ENCODE measurements around the gene ATP2C2. TPM values are rescaled to one million over a fixed set of nuclear protein-coding genes. Genes with fewer than 3 reads are reported as not detected.
"Not testable (repeated sequence)": the region's sequence is repeated elsewhere in the genome, so short reads cannot be mapped to it uniquely, and the experiment has no call there.

ATP2C2 gene
- total RNA-seq, 1 donor from 2014 or later = not detected

DNA sequence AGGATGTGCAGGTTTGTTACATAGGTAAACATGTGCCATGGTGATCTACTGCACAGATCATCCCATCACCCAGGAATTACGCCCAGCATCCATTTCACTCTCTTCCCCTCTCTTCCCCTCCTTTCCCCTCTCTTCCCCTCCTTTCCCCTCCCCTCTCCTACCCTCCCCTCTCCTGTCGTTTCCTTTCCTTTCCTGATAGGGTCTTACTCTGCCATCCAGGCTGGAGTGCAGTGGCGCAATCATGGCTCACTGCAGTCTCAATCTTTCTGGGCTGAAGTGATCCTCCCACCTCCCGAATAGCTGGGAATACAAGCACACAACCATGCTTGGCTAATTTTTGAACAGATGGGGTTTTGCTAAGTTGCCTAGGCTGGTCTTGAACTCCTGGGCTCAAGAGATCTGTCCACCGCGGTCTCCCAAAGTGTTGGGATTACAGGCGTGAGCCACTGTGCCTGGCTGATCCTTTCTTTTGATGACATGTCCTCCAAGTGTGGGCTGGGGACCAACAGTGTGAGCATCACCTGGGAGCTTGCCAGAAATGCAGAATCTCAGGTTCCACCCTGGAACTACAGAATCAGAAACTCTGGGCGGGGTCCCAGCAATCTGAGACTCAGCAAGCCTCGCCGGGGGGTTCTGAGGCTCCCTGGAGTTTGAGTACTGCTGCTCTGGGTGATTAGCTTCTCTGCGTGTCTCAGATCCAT, 10.8 kb downstream of the ATP2C2 start:
- Mint-ChIP-seq H3K4me3 (no peak overlapping the region), H3K27ac (no peak overlapping the region), H3K27me3 (ENCODE audit: insufficient read depth) (peaks cover 15% of the 10 kb centered on the region), H3K9me3 (peaks cover 4% of the 10 kb centered on the region), H3K4me1 (ENCODE audit: low read depth) (peaks cover 6% of the 10 kb centered on the region), H3K36me3 (ENCODE audit: low read depth) (no peaks in the 10 kb centered on the region)
- no peak for DNase-seq (ENCODE audit: low spot score)
- intact Hi-C loops (cut with micrococcal nuclease) = no loop called here

DNA sequence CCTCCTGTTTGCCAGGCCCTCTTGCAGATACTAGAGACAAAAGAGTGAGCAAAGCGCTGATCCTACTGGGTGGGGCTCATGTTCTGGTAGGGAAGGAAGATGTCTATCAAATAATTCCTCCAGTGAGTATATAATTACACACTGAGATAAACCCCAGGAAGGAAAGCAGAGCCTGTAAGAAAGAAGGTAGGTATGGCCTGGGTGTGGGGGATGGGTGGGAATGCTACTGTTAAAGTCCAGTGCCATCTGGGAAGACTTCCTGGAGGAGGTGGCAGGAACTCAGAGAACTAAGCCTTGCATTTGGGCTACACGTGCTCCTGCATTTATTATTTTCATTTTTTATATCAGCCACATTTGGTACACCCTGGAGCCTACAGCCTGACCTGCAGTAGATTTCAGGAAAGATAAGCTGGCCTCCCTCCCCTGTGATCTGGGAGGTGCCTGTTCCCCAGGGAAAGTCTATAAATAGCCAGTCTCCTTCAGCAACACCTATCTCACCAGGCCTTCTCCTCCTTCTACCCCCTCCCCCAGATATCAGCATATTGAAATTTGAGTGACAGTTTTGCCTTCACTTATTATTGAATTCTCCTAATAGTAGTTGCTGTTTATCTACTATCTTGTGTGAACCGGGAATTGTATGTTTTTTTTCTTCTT, 11.5 kb downstream of the ATP2C2 start:
- Mint-ChIP-seq H3K4me1 (ENCODE audit: low read depth) (peaks cover 6% of the 10 kb centered on the region), H3K4me3 (no peak overlapping the region), H3K36me3 (ENCODE audit: low read depth) (no peaks in the 10 kb centered on the region), H3K27me3 (ENCODE audit: insufficient read depth) (peaks cover 18% of the 10 kb centered on the region), H3K9me3 (peaks cover 10% of the 10 kb centered on the region), H3K27ac (no peak overlapping the region)
- no peak for DNase-seq (ENCODE audit: low spot score)
- intact Hi-C loops (cut with micrococcal nuclease) = no loop called here

DNA sequence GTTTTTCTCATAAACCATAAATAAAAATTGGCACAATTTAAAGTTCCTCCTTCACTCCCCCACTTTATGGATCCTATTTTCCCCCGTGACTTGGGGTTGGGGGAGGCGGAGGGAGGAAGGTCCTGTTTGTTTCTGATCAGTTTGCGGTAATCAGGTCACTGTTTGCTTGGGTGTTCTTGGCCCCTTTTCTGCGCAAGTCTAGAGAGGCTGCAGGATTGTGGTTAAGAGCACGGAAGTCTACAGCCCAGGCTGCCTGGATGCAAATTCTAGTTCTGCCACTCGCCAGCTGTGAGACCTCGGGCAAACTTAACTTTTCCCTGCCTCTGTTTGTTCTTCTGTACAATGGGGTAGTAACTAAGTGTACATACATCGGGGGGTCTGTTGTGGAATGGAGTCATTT, 12.1 kb downstream of the ATP2C2 start:
- H3K27me3 Mint-ChIP-seq (ENCODE audit: insufficient read depth) = peaks cover 13% of the 10 kb centered on the region
- intact Hi-C loops (cut with micrococcal nuclease) = no loop called here
- H3K4me1 Mint-ChIP-seq (ENCODE audit: low read depth) = peaks cover 6% of the 10 kb centered on the region
- H3K9me3 Mint-ChIP-seq = peaks cover 16% of the 10 kb centered on the region
- DNase-seq (ENCODE audit: low spot score) = no peak
- H3K4me3 Mint-ChIP-seq = no peak overlapping the region
- H3K27ac Mint-ChIP-seq = no peak overlapping the region
- no peaks in the 10 kb centered on the region for H3K36me3 Mint-ChIP-seq (ENCODE audit: low read depth)

DNA sequence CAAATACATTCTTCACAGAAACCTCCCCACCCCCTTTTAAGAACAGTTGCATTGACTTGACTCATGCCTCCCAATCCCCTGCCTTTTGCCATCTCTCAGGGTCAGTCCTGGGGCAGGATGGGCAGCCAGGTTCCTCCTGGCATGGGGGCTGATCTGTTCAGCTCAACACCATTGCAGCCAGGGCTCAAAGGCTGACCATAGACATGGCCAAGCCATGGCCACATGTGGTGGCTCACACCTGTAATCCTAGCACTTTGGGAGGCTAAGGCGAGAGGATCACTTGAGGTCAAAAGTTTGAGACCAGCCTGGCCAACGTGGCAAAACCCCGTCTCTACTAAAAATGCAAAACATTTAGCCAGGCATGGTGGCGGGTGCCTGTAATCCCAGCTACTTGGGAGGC, 14.1 kb downstream of the ATP2C2 start:
- peaks cover 13% of the 10 kb centered on the region for H3K27me3 Mint-ChIP-seq (ENCODE audit: insufficient read depth)
- no peak overlapping the region for H3K27ac Mint-ChIP-seq
- no peaks in the 10 kb centered on the region for H3K36me3 Mint-ChIP-seq (ENCODE audit: low read depth)
- H3K4me3 Mint-ChIP-seq = no peak overlapping the region
- no peak for DNase-seq (ENCODE audit: low spot score)
- H3K9me3 Mint-ChIP-seq = peaks cover 26% of the 10 kb centered on the region
- peaks cover 6% of the 10 kb centered on the region for H3K4me1 Mint-ChIP-seq (ENCODE audit: low read depth)
- intact Hi-C loops (cut with micrococcal nuclease) = no loop called here

DNA sequence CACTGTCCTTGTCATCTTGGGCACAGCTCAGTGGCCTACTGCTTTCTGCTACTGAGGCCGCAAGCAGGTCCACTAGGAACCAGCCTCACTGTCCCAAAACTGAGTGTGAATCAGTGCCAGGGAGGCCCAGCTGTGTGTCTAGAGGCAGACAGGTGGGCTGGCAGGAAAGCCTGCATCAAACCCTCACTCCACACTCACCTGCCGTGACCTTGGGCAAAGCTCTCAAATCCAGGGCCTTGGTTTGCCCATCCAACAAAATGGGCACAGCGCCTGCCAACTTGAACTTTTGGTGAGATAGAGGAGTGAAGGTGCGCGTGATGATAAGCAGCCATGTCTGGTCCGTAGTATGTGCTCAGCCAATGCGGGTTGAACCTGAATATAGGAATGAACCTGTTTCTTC, 14.8 kb downstream of the ATP2C2 start:
- Mint-ChIP-seq H3K27ac (no peak overlapping the region), H3K9me3 (peaks cover 26% of the 10 kb centered on the region), H3K4me3 (no peak overlapping the region), H3K4me1 (ENCODE audit: low read depth) (peaks cover 6% of the 10 kb centered on the region), H3K36me3 (ENCODE audit: low read depth) (no peaks in the 10 kb centered on the region), H3K27me3 (ENCODE audit: insufficient read depth) (peaks cover 13% of the 10 kb centered on the region)
- no peak for DNase-seq (ENCODE audit: low spot score)
- intact Hi-C loops (cut with micrococcal nuclease) = no loop called here

DNA sequence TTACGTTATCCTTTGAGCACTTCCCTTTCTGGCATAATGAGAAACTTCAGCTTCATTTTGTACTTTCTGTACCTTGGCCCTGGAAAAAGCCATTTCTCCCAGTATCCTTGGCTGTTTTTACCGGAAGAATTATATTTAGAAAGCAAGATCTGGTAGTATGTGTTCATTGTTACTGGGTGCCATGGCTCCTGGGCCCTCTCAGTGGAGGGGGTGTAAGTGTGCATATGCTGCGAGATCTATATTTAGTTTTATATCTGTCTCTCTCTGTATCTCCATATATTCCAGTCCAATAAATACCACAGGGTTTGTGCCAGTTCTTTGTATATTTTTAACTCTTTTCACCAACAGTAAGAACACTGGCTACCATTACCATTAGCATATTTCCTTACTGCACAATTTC, 17.7 kb downstream of the ATP2C2 start:
- peaks cover 26% of the 10 kb centered on the region for H3K9me3 Mint-ChIP-seq
- no peak overlapping the region for H3K27ac Mint-ChIP-seq
- no peaks in the 10 kb centered on the region for H3K36me3 Mint-ChIP-seq (ENCODE audit: low read depth)
- intact Hi-C loops (cut with micrococcal nuclease) = no loop called here
- no peaks in the 10 kb centered on the region for H3K4me1 Mint-ChIP-seq (ENCODE audit: low read depth)
- no peak overlapping the region for H3K4me3 Mint-ChIP-seq
- peaks cover 3% of the 10 kb centered on the region for H3K27me3 Mint-ChIP-seq (ENCODE audit: insufficient read depth)
- no peak for DNase-seq (ENCODE audit: low spot score)

DNA sequence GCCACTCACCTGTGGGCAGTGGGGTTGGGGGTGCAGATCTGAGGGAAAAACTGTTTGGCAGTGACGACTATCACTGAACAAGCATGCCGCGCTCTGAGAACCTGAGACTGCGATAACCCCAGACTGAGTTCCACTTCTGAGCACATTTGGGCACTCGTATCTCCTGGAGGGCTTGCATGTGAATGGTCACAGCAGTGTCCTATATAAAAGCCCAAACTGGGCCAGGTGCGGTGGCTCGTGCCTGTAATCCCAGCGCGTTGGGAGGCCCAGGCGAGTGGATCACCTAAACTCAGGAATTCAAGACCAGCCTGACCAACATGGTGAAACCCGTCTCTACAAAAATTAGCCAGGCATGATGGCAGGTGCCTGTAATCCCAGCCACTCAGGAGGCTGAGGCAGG, 18.7 kb downstream of the ATP2C2 start:
- H3K9me3 Mint-ChIP-seq = peaks cover 26% of the 10 kb centered on the region
- H3K27ac Mint-ChIP-seq = no peak overlapping the region
- H3K4me1 Mint-ChIP-seq (ENCODE audit: low read depth) = no peaks in the 10 kb centered on the region
- intact Hi-C loops (cut with micrococcal nuclease) = no loop called here
- no peak for DNase-seq (ENCODE audit: low spot score)
- no peak overlapping the region for H3K4me3 Mint-ChIP-seq
- H3K27me3 Mint-ChIP-seq (ENCODE audit: insufficient read depth) = peaks cover 3% of the 10 kb centered on the region
- no peaks in the 10 kb centered on the region for H3K36me3 Mint-ChIP-seq (ENCODE audit: low read depth)

DNA sequence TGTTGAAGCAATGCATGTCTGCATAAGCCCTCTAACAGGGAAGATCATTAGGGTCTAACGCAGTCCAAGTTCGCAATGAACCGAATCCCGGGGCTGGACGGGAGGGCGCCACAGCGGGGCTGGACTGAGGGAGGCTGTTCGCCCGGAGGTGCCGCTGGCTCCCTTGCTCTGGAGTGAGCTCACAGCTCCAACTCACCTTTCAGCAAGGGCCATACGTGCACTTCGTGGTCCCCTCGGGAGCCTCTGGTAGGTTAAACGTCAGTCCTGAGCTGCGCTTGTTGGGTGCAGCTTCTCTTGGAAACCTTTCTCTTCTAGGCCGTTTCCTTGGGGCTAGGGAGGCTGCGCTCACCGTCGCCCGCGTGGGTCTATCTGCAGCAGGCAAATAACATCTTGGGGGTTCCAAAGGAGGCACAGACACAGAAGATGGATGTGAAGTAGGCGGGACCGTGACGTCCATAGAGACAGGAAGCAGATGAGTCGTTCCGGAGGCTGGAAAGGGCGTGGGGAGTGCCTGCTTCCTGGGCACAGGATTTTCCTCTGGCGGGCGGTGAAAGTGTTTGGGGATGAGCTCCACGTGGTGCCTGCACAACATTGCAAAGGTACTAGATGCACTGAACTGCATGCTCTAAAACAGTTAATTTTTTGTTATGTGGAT, 21.9 kb downstream of the ATP2C2 start:
- Mint-ChIP-seq H3K36me3 (ENCODE audit: low read depth) (no peaks in the 10 kb centered on the region), H3K4me1 (ENCODE audit: low read depth) (no peaks in the 10 kb centered on the region), H3K27ac (no peak overlapping the region), H3K9me3 (peaks cover 12% of the 10 kb centered on the region), H3K27me3 (ENCODE audit: insufficient read depth) (peaks cover 2% of the 10 kb centered on the region), H3K4me3 (no peak overlapping the region)
- no peak for DNase-seq (ENCODE audit: low spot score)
- intact Hi-C loops (cut with micrococcal nuclease) = no loop called here

DNA sequence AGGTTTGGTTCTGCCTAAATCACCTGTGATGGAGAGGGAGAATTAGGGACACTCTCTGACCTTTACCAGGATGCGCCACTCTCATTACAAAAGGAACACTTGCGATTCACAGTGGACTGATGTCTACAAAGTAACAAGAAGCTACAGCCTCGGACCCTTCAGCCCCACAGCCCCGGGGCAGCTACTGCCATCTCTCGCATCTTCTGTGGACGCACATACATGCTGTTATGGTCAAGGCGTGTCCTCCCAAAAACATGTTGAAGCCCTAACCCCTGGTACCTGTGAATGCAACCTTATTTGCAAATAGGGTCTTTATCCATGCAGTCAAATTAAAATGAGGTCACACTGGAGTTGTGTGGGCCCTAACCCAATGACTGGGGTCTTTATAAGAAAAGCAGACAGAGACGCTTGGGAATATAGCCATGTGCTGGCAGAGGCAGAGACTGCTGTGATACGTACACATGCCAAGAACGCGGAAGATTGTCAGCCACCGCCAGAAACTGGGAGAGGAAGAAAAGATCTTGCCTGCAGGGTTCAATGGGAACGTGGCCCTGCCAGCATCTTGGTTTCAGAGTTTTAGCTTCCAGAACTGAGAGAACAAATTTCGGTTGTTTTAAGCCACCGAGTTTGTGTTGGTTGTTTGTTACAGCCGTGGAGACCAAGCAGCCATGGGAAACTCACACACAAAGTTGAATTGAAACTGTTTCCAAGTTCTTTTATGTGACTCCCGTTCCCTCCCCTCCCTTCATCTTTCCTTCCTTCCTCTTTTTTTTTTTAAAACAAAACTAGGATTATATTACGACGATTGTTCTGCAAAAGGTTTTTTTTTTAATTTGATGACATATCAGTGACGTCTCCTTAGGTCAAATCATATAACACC, 23.1 kb downstream of the ATP2C2 start:
- no peaks in the 10 kb centered on the region for H3K4me1 Mint-ChIP-seq (ENCODE audit: low read depth)
- no peak overlapping the region for H3K4me3 Mint-ChIP-seq
- DNase-seq (ENCODE audit: low spot score) = no peak
- H3K36me3 Mint-ChIP-seq (ENCODE audit: low read depth) = no peaks in the 10 kb centered on the region
- H3K9me3 Mint-ChIP-seq = peaks cover 2% of the 10 kb centered on the region
- intact Hi-C loops (cut with micrococcal nuclease) = no loop called here
- no peak overlapping the region for H3K27ac Mint-ChIP-seq
- H3K27me3 Mint-ChIP-seq (ENCODE audit: insufficient read depth) = peaks cover 2% of the 10 kb centered on the region

DNA sequence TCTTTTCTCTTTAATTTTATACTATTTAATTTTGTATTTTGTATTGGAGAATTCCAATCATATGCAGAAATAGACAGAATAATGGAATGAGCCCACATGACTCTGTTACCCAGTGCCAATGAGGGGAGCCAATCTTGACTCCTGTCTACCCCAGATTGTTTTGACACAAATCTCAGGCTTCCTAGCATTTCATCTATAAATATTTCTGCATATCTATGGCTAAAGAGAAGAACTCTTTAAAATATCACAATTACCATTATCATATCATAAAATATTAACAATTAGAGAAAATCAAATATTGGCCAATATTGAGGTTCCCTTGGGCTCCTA, 23.7 kb downstream of the ATP2C2 start:
- intact Hi-C loops (cut with micrococcal nuclease) = no loop called here
- Mint-ChIP-seq H3K4me1 (ENCODE audit: low read depth) (no peaks in the 10 kb centered on the region), H3K27ac (no peak overlapping the region), H3K9me3 (no peaks in the 10 kb centered on the region), H3K36me3 (ENCODE audit: low read depth) (no peaks in the 10 kb centered on the region), H3K27me3 (ENCODE audit: insufficient read depth) (peaks cover 2% of the 10 kb centered on the region), H3K4me3 (no peak overlapping the region)
- DNase-seq (ENCODE audit: low spot score) = no peak

DNA sequence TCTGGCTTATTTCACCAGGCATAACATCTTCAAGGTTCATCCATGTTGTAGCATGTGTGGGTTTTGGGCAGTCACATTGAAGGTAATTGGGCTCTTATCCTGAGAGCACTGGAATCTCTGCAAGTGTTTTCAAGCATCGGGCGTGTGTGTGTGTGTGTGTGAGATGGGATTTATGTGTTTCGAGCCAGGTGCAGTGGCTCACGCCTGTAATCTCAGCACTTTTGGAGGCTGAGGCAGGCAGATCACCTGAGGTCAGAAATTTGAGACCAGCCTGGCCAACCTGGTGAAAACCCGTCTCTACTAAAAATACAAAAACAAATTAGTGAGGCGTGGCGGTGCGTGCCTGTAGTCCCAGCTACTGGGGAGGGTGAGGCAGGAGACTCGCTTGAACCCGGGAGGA, 27.7 kb downstream of the ATP2C2 start:
- H3K4me3 Mint-ChIP-seq; H3K4me1 Mint-ChIP-seq (ENCODE audit: low read depth); H3K36me3 Mint-ChIP-seq (ENCODE audit: low read depth); intact Hi-C loops (cut with micrococcal nuclease); H3K9me3 Mint-ChIP-seq; H3K27me3 Mint-ChIP-seq (ENCODE audit: insufficient read depth); DNase-seq (ENCODE audit: low spot score); H3K27ac Mint-ChIP-seq: not testable (repeated sequence)

DNA sequence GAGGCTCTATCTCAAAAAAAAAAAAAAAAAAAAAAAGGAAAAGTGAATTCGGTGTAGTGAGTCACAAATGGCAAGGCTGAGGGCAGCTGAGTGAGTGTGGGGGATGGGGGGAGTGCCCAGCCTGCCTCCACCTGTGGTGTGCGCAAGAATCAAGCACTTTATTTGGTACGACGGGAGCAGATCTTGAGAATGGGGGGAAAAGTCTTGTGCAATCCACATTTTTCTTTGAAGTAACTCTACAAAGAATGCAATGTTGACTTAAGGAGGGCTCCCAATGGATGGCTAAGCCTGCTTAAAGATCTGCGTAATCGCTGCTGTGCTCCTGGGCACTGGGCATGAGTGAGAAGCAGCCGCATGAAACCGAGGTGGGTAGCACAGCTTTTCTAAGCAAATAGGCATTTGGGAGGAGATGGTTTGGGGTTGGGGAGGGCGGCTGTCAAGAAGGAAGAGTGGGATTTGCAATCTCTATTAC, 28.2 kb downstream of the ATP2C2 start:
- DNase-seq (ENCODE audit: low spot score) = no peak
- Mint-ChIP-seq H3K27me3 (ENCODE audit: insufficient read depth) (peaks cover 9% of the 10 kb centered on the region), H3K9me3 (no peaks in the 10 kb centered on the region), H3K27ac (no peak overlapping the region), H3K4me3 (no peak overlapping the region), H3K36me3 (ENCODE audit: low read depth) (no peaks in the 10 kb centered on the region), H3K4me1 (ENCODE audit: low read depth) (no peaks in the 10 kb centered on the region)
- intact Hi-C loops (cut with micrococcal nuclease) = no loop called here

DNA sequence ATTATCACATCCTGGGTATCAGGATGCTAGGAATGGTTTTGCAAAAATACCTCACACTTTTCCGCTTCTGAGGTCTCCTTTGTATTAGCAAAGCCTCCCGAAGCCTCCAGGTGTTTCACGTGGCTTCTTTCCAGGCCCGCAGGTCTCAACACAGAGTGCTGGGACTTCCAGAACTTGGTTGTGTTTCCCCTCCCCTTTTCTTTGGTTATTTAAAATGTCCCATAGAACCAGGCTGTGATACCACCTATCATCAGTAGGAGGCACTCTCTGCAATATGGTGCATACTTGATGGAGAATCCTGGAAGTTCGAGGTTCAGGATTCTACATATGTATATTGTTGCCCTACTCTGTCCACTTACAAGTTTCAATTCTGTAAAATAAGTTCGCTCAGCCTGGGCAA, 28.8 kb downstream of the ATP2C2 start:
- Mint-ChIP-seq H3K4me3 (no peak overlapping the region), H3K27ac (no peak overlapping the region), H3K36me3 (ENCODE audit: low read depth) (no peaks in the 10 kb centered on the region), H3K9me3 (no peaks in the 10 kb centered on the region), H3K27me3 (ENCODE audit: insufficient read depth) (peaks cover 14% of the 10 kb centered on the region), H3K4me1 (ENCODE audit: low read depth) (no peaks in the 10 kb centered on the region)
- intact Hi-C loops (cut with micrococcal nuclease) = no loop called here
- DNase-seq (ENCODE audit: low spot score) = no peak
